CD4-positive, alpha-beta T cell (primary cell): Measurements from ENCODE around the gene TFAM. TPM values are rescaled to one million over a fixed set of nuclear protein-coding genes. Genes with fewer than 3 reads are reported as not detected.

Experiments used
- ATAC-seq: fragments of 200-7000 bp; cut with Tn5 transposase; one replicate; pipeline ENCODE4 v1.10.0; 2022; ENCODE audit warnings: mild to moderate bottlenecking; ENCODE audit not compliant: poor library complexity
- CTCF ChIA-PET: fragments of 350-600 bp; sonication (Branson Sonifier 250); formaldehyde crosslinking; loops from one replicate; lab custom pipeline; 2021; ENCODE audit warnings: antibody characterized with exemption, inconsistent platforms; lab: Charles Lee
- POLR2A ChIA-PET: fragments of 350-600 bp; sonication (Branson Sonifier 250); formaldehyde crosslinking; loops from one replicate; lab custom pipeline; 2021; ENCODE audit warnings: antibody characterized with exemption, inconsistent platforms; lab: Charles Lee
- DNase-seq, 14 experiments: peaks; one replicate each; pipeline ENCODE4 v3.0.0-alpha.2; 2013 to 2020; ENCODE audit warnings: mixed read lengths in 2 of 14
- H3K27ac ChIP-seq, 2 donors: one replicate each; pipeline versions ENCODE4 v1.5.1 to v1.7.0; 2013; ENCODE audit warnings: low read length in 2 of 2, low read depth in 1 of 2, mild to moderate bottlenecking in 1 of 2
- H3K27me3 ChIP-seq, 2 experiments: 1 replicate in 1 of 2; 2 replicates in 1 of 2; pipeline versions ENCODE4 v1.6.1 to v1.7.0; 2013; ENCODE audit warnings: low read length in 2 of 2, control low read depth in 1 of 2, mild to moderate bottlenecking in 1 of 2, moderate library complexity in 1 of 2; ENCODE audit not compliant: insufficient read depth in 2 of 2, control insufficient read depth in 1 of 2
- H3K36me3 ChIP-seq: one replicate; pipeline ENCODE4 v1.6.1; 2013; ENCODE audit warnings: low read length, control low read depth; ENCODE audit not compliant: insufficient read depth
- H3K4me1 ChIP-seq: one replicate; pipeline ENCODE4 v1.6.1; 2013; ENCODE audit warnings: low read length, control low read depth; ENCODE audit not compliant: insufficient read depth
- H3K4me3 ChIP-seq: one replicate; pipeline ENCODE4 v1.5.1; 2013; ENCODE audit warnings: mild to moderate bottlenecking, low read length, moderate library complexity
- H3K9me3 ChIP-seq, 2 experiments: 1 replicate in 1 of 2; 2 replicates in 1 of 2; pipeline versions ENCODE4 v1.6.1 to v1.7.0; 2013; ENCODE audit warnings: low read length in 2 of 2, mild to moderate bottlenecking in 2 of 2, control low read depth in 1 of 2, moderate library complexity in 1 of 2; ENCODE audit not compliant: control insufficient read depth in 1 of 2, insufficient read depth in 1 of 2
- H3K27ac Mint-ChIP-seq: one replicate; pipeline ENCODE4 v1.8.0; 2020; ENCODE audit warnings: mixed read lengths
- H3K27me3 Mint-ChIP-seq: one replicate; pipeline ENCODE4 v1.8.0; 2021; ENCODE audit warnings: mixed read lengths
- H3K36me3 Mint-ChIP-seq: one replicate; pipeline ENCODE4 v1.8.0; 2021; ENCODE audit warnings: low read depth, mixed read lengths
- H3K4me1 Mint-ChIP-seq: one replicate; pipeline ENCODE4 v1.8.0; 2021; ENCODE audit warnings: low read depth, mixed read lengths
- H3K4me3 Mint-ChIP-seq: one replicate; pipeline ENCODE4 v1.8.0; 2020; ENCODE audit warnings: mild to moderate bottlenecking, mixed read lengths
- H3K9me3 Mint-ChIP-seq: one replicate; pipeline ENCODE4 v1.8.0; 2020; ENCODE audit warnings: mixed read lengths
- intact Hi-C, 2 experiments: fragments of 100-400 bp; cut with DNase I in 1 of 2; cut with micrococcal nuclease in 1 of 2; formaldehyde crosslinking; loops; one replicate each; pipeline versions ENCODE4 v1.15.1 to v1.9.0; 2023 to 2025; cut with DNase I, micrococcal nuclease
- total RNA-seq, 174 experiments: library from RNA in 2 of 174; stranded (reverse) in 2 of 174; gene quantifications; one replicate each; pipeline ENCODE4 v1.2.3 and lab custom pipeline; 2021 to 2026
- TF ChIP-seq, protein P1 (sequence below): fragments of 200-600 bp; IDR thresholded peaks from one replicate; pipeline ENCODE4 v1.8.0; 2022; ENCODE audit warnings: antibody characterized with exemption, mild to moderate bottlenecking

The TFAM gene
- total RNA-seq, 2 experiments from 2014 or later: 43.7 to 50.5 TPM

DNA sequence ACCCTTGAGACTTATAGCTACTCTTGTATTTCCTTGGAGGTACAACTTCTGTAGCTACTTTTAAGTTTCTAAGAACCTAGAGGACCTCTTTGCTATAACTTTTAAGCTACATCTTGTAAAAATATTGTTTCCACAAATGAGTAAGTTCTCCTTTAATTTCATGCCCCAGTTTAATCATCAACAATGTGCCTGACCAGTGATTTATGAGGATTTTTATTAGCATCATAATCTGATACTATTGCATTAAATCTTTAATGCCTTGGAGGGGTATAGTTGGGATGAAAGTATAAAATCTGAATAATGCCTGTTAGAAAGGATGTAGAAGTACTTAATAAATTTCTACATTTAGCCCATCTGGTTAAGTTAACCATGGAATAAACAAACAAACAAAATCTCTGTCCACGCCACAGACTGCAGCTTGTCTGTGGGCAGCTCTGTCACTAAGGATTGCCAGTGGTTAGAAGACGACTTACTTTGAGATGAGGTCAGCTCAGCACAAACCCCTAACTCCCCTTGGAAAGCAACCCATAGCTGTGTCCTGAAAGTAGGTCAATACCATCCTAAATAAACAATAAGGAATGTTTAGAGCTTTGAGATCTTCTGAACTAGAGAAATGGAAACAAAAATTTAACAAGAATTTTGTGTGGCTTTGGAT lies 32.1 kb upstream of the TFAM start:
- POLR2A ChIA-PET: no interaction called here
- Histone ChIP-seq H3K9me3 (no peaks in the 10 kb centered on the region), H3K36me3 (no peaks in the 10 kb centered on the region), H3K27me3 (no peaks in the 10 kb centered on the region), H3K4me3 (no peak overlapping the region), H3K27ac (no peak overlapping the region), H3K4me1 (no peaks in the 10 kb centered on the region)
- DNase-seq (no peak), ATAC-seq (no peak)
- Mint-ChIP-seq H3K4me1 (peaks cover 54% of the 10 kb centered on the region), H3K4me3 (no peak overlapping the region), H3K27me3 (no peaks in the 10 kb centered on the region), H3K27ac (no peak overlapping the region), H3K9me3 (no peaks in the 10 kb centered on the region), H3K36me3 (no peaks in the 10 kb centered on the region)
- CTCF ChIA-PET: interaction anchor here (1.1 kb wide), 1 partner anchor 28 kb away, joined by 3 read pairs; no protein-coding TSS in a partner anchor
- intact Hi-C loops: no loop called here
- TF ChIP-seq, protein P1, sequence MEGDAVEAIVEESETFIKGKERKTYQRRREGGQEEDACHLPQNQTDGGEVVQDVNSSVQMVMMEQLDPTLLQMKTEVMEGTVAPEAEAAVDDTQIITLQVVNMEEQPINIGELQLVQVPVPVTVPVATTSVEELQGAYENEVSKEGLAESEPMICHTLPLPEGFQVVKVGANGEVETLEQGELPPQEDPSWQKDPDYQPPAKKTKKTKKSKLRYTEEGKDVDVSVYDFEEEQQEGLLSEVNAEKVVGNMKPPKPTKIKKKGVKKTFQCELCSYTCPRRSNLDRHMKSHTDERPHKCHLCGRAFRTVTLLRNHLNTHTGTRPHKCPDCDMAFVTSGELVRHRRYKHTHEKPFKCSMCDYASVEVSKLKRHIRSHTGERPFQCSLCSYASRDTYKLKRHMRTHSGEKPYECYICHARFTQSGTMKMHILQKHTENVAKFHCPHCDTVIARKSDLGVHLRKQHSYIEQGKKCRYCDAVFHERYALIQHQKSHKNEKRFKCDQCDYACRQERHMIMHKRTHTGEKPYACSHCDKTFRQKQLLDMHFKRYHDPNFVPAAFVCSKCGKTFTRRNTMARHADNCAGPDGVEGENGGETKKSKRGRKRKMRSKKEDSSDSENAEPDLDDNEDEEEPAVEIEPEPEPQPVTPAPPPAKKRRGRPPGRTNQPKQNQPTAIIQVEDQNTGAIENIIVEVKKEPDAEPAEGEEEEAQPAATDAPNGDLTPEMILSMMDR: no peak

DNA sequence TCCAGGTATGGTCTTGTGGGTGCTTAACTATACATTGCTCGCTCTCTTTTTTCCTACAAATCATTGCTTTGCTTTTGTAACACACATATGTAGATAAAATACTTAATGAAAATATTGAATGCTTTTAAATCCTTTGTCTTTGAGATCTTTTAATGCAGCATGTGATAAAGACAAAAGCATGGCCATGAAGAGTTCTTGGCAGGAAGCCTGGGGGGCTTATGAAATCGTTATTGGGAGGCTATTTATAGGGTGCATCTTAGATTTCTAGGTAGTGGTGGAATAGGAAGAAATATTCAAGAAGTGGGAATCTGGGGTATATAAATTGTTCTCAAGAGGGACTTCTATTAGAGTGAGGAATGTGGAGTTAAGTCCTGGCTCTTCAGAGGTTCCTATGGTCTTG lies 28.5 kb upstream of the TFAM start:
- Mint-ChIP-seq H3K9me3 (no peaks in the 10 kb centered on the region), H3K27ac (no peak overlapping the region)

DNA sequence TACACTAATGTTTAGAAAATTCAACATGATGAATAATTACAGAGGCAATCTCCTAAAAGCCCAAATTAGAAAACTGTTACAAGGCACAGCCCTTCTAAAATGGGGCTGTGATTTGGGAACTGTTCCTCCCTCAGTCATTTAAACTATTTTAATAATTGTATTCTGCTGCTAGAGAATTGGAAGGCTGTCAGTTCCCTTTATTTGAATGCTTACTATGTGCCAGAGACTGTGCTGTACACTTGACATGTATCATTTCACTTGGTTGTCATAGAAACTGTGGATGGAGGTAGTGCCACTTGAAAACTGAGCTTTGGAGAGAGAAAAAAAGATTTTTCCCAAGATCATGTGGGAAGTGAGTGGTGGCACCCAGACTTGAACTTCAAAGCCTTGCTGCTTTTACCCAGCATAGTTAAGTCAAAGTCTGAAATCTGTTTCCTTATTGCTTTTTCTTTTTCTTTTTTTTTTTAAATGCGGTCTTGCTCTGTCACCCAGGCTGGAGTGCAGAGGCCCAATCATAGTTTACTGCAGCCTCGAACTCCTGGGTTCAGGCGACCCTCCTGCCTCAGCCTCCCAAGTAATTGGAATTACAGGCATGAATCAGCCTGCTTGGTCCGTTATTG lies 26.8 kb upstream of the TFAM start:
- no peak overlapping the region for H3K27ac ChIP-seq
- H3K36me3 ChIP-seq: peaks cover 4% of the 10 kb centered on the region
- ChIA-PET CTCF (interaction anchor here (0.9 to 1.1 kb wide), 2 partner anchors 9 to 19 kb away, joined by 3 to 4 read pairs; no protein-coding TSS in a partner anchor), POLR2A (no interaction called here)
- no peak overlapping the region for H3K4me3 ChIP-seq
- DNase-seq: no peak
- Mint-ChIP-seq H3K9me3 (no peaks in the 10 kb centered on the region), H3K27me3 (no peaks in the 10 kb centered on the region), H3K27ac (no peak overlapping the region), H3K4me1 (peaks cover 56% of the 10 kb centered on the region), H3K36me3 (peaks cover 10% of the 10 kb centered on the region), H3K4me3 (no peak overlapping the region)
- TF ChIP-seq, protein P1: no peak
- intact Hi-C loops: no loop called here
- no peaks in the 10 kb centered on the region for H3K9me3 ChIP-seq
- H3K27me3 ChIP-seq: no peaks in the 10 kb centered on the region
- ATAC-seq: no peak
- peaks cover 8% of the 10 kb centered on the region for H3K4me1 ChIP-seq

More for the DNA sequence above, 28.5 kb upstream of the TFAM start:
- H3K27ac ChIP-seq: no peak overlapping the region
- Mint-ChIP-seq H3K36me3 (peaks cover 5% of the 10 kb centered on the region), H3K4me1 (peaks cover 61% of the 10 kb centered on the region), H3K27me3 (no peaks in the 10 kb centered on the region), H3K4me3 (no peak overlapping the region)
- H3K9me3 ChIP-seq: no peaks in the 10 kb centered on the region
- peaks cover 8% of the 10 kb centered on the region for H3K4me1 ChIP-seq
- POLR2A ChIA-PET: no interaction called here
- CTCF ChIA-PET: no interaction called here
- TF ChIP-seq, protein P1: no peak
- H3K36me3 ChIP-seq: peaks cover 4% of the 10 kb centered on the region
- no peak for ATAC-seq
- intact Hi-C loops: no loop called here
- H3K4me3 ChIP-seq: no peak overlapping the region
- no peak for DNase-seq
- no peaks in the 10 kb centered on the region for H3K27me3 ChIP-seq
